ENCODE data around the gene TACC2. TPM values are rescaled to one million over a fixed set of nuclear protein-coding genes. Genes with fewer than 3 reads are reported as not detected.

The TACC2 gene
- total and polyA plus RNA-seq, 2 donors (not counting 1 experiment from before 2014, with no cell fraction given) = not detected

GRCh38 chr10:121999301-121999700 is 10.3 kb downstream of the TACC2 start:
- Histone ChIP-seq H3K9ac (ENCODE audit: low read length) (no peak overlapping the region), H3K36me3 (replicated peaks in 1 of 2; ENCODE audit: control extremely low read depth in 1 of 2, control insufficient read depth in 1 of 2, extremely low read depth in 1 of 2, insufficient read depth in 2 of 2, low read length in 1 of 2) (no peaks in the 10 kb centered on the region), H2AFZ (ENCODE audit: insufficient read depth, low read depth, low read length, poor library complexity, severe bottlenecking) (no peak overlapping the region), H3K9me3 (ENCODE audit: control extremely low read depth in 1 of 3, control insufficient read depth in 2 of 3, insufficient read depth in 1 of 3, low read length in 2 of 3) (peaks cover 2 to 15% (median 3%) of the 10 kb centered on the region in 3 donors), H3K27me3 (replicated peaks in 1 of 4; ENCODE audit: control extremely low read depth in 1 of 4, control insufficient read depth in 3 of 4, insufficient read depth in 4 of 4, low read length in 3 of 4) (peaks cover 0 to 6% (median 0%) of the 10 kb centered on the region in 4 experiments), H3K27ac (ENCODE audit: low read length in 2 of 2) (no peak overlapping the region), H3K79me2 (ENCODE audit: control insufficient read depth, insufficient read depth, low read length) (no peaks in the 10 kb centered on the region), H3K4me1 (ENCODE audit: control insufficient read depth in 2 of 2, insufficient read depth in 2 of 2, low read length in 2 of 2) (no peaks in the 10 kb centered on the region), H3K4me2 (replicated peaks; ENCODE audit: low read depth, low read length, poor library complexity, severe bottlenecking) (no peak overlapping the region), H4K20me1 (ENCODE audit: control insufficient read depth, insufficient read depth, low read length, poor library complexity, severe bottlenecking) (no peaks in the 10 kb centered on the region), H3K4me3 (ENCODE audit: control extremely low read depth in 1 of 5, extremely low read depth in 1 of 5, insufficient read depth in 1 of 5, low read depth in 2 of 5, low read length in 4 of 5) (no peak overlapping the region)
- peaks cover 14% of the 10 kb centered on the region for H3K9me3 Mint-ChIP-seq (ENCODE audit: insufficient read depth)
- DNase-seq = no peak
- ATAC-seq (ENCODE audit: low read depth) = no peak
- WGBS (ENCODE audit: insufficient coverage) = 100% methylated on average over 1 of the region's 4 CpGs
- H3K4me1 Mint-ChIP-seq = no peaks in the 10 kb centered on the region
- no peak overlapping the region for H3K27ac Mint-ChIP-seq
- intact Hi-C loops (cut with micrococcal nuclease) = no loop called here
- peaks cover 23% of the 10 kb centered on the region for H3K27me3 Mint-ChIP-seq
- TF ChIP-seq CTCF (IDR thresholded peaks at IDR 0.05) (no peak), EZH2 (IDR thresholded peaks at IDR 0.05; ENCODE audit: borderline replicate concordance, insufficient read depth, low read depth, low read length, poor library complexity, severe bottlenecking) (no peak)
- POLR2A ChIA-PET = no interaction called here
- no peak overlapping the region for H3K4me3 Mint-ChIP-seq
- CTCF ChIA-PET = no interaction called here

GRCh38 chr10:122001698-122002097 is 12.7 kb downstream of the TACC2 start:
- peaks cover 15% of the 10 kb centered on the region for H3K9me3 Mint-ChIP-seq (ENCODE audit: insufficient read depth)

More at GRCh38 chr10:122001698-122002097, 12.7 kb downstream of the TACC2 start:
- no peaks in the 10 kb centered on the region for H3K36me3 ChIP-seq (replicated peaks in 1 of 2; ENCODE audit: control extremely low read depth in 1 of 2, control insufficient read depth in 1 of 2, extremely low read depth in 1 of 2, insufficient read depth in 2 of 2, low read length in 1 of 2)
- no peak overlapping the region for H3K4me2 ChIP-seq (replicated peaks; ENCODE audit: low read depth, low read length, poor library complexity, severe bottlenecking)
- no peaks in the 10 kb centered on the region for H4K20me1 ChIP-seq (ENCODE audit: control insufficient read depth, insufficient read depth, low read length, poor library complexity, severe bottlenecking)
- H3K79me2 ChIP-seq (ENCODE audit: control insufficient read depth, insufficient read depth, low read length) = no peaks in the 10 kb centered on the region
- intact Hi-C loops (cut with micrococcal nuclease) = no loop called here
- no peak overlapping the region for H3K4me3 ChIP-seq (ENCODE audit: control extremely low read depth in 1 of 5, extremely low read depth in 1 of 5, insufficient read depth in 1 of 5, low read depth in 2 of 5, low read length in 4 of 5)
- H3K27me3 Mint-ChIP-seq = peaks cover 5% of the 10 kb centered on the region
- ChIA-PET CTCF (no interaction called here), POLR2A (no interaction called here)
- H3K9ac ChIP-seq (ENCODE audit: low read length) = no peak overlapping the region
- no peaks in the 10 kb centered on the region for H3K4me1 ChIP-seq (ENCODE audit: control insufficient read depth in 2 of 2, insufficient read depth in 2 of 2, low read length in 2 of 2)
- no peaks in the 10 kb centered on the region for H3K4me1 Mint-ChIP-seq
- WGBS (ENCODE audit: insufficient coverage) = no CpG with 5 or more reads among the region's 1 CpG
- peaks cover 0 to 4% (median 0%) of the 10 kb centered on the region in 4 experiments for H3K27me3 ChIP-seq (replicated peaks in 1 of 4; ENCODE audit: control extremely low read depth in 1 of 4, control insufficient read depth in 3 of 4, insufficient read depth in 4 of 4, low read length in 3 of 4)
- no peak overlapping the region for H2AFZ ChIP-seq (ENCODE audit: insufficient read depth, low read depth, low read length, poor library complexity, severe bottlenecking)
- H3K4me3 Mint-ChIP-seq = no peak overlapping the region
- ATAC-seq (ENCODE audit: low read depth) (no peak), DNase-seq (no peak)
- H3K27ac ChIP-seq (ENCODE audit: low read length in 2 of 2) = no peak overlapping the region
- no peak overlapping the region for H3K27ac Mint-ChIP-seq
- TF ChIP-seq CTCF (IDR thresholded peaks at IDR 0.05) (no peak), EZH2 (IDR thresholded peaks at IDR 0.05; ENCODE audit: borderline replicate concordance, insufficient read depth, low read depth, low read length, poor library complexity, severe bottlenecking) (no peak)
- H3K9me3 ChIP-seq (ENCODE audit: control extremely low read depth in 1 of 3, control insufficient read depth in 2 of 3, insufficient read depth in 1 of 3, low read length in 2 of 3) = peaks cover 2 to 20% (median 3%) of the 10 kb centered on the region in 3 donors

All from B cell (primary cell).